Spleen (tissue), 11 donors: ENCODE results near the gene PHRF1. TPM values are rescaled to one million over a fixed set of nuclear protein-coding genes. Genes with fewer than 3 reads are reported as not detected.
A peak's percentile ranks its signal among the peaks of the same experiment; 100 is the strongest.

Experiments
- DNase-seq: peaks from one replicate; pipeline ENCODE4 v3.0.0-alpha.2; 2020
- H3K27ac ChIP-seq, 8 donors: fragments of 200-600 bp; sonication (generic) in 7 of 8; 1 replicate in 4 of 8; 2 replicates in 4 of 8; pipeline versions ENCODE4 v1.5.0 to v1.8.0; 2016 to 2021; ENCODE audit warnings: inconsistent platforms in 4 of 8, mild to moderate bottlenecking in 4 of 8, moderate library complexity in 1 of 8
- H3K27me3 ChIP-seq, 7 donors: fragments of 200-600 bp; sonication (generic) in 6 of 7; replicated peaks in 1 of 7; 1 replicate in 4 of 7; 2 replicates in 3 of 7; pipeline versions ENCODE4 v1.5.0 to v1.8.0; 2016 to 2021; ENCODE audit warnings: inconsistent platforms in 3 of 7, mild to moderate bottlenecking in 1 of 7
- H3K36me3 ChIP-seq, 6 donors: fragments of 200-600 bp; sonication (generic) in 5 of 6; 1 replicate in 4 of 6; 2 replicates in 2 of 6; pipeline versions ENCODE4 v1.5.0 to v1.8.0; 2016 to 2021; ENCODE audit warnings: inconsistent platforms in 2 of 6
- H3K4me1 ChIP-seq, 6 donors: fragments of 200-600 bp; sonication (generic) in 5 of 6; 1 replicate in 3 of 6; 2 replicates in 3 of 6; pipeline versions ENCODE4 v1.5.0 to v1.8.0; 2016 to 2021; ENCODE audit warnings: inconsistent platforms in 3 of 6
- H3K4me3 ChIP-seq, 8 donors: fragments of 200-600 bp; sonication (generic) in 7 of 8; 1 replicate in 4 of 8; 2 replicates in 4 of 8; pipeline versions ENCODE4 v1.5.0 to v1.8.0; 2016 to 2021; ENCODE audit warnings: inconsistent platforms in 4 of 8, mild to moderate bottlenecking in 4 of 8, moderate library complexity in 2 of 8
- H3K9me3 ChIP-seq, 8 donors: fragments of 200-600 bp; sonication (generic) in 7 of 8; 1 replicate in 4 of 8; 2 replicates in 4 of 8; pipeline versions ENCODE4 v1.5.0 to v1.8.0; 2016 to 2021; ENCODE audit warnings: inconsistent platforms in 4 of 8
- CTCF ChIP-seq, 11 experiments: fragments of 200-600 bp in 7 of 11; fragments of 450-650 bp in 4 of 11; sonication (generic) in 4 of 11; IDR thresholded peaks in 8 of 11; conservative IDR thresholded peaks in 3 of 11; 1 replicate in 7 of 11; 2 replicates in 4 of 11; pipeline versions ENCODE4 v1.4.0 to v1.8.0; 2016 to 2021; ENCODE audit warnings: antibody characterized with exemption in 11 of 11, inconsistent platforms in 4 of 11, mild to moderate bottlenecking in 1 of 11
- POLR2A ChIP-seq, 3 donors: fragments of 450-650 bp; IDR thresholded peaks; one replicate each; pipeline ENCODE4 v1.5.1; 2017; ENCODE audit warnings: antibody characterized with exemption in 3 of 3, mild to moderate bottlenecking in 1 of 3
- POLR2AphosphoS5 ChIP-seq, 3 donors: sonication (generic); formaldehyde crosslinking; IDR thresholded peaks; one replicate each; pipeline ENCODE4 v1.5.1; 2017; ENCODE audit warnings: antibody characterized with exemption in 3 of 3
- WGBS, 5 donors: extraction: QIAGEN DNeasy Blood & Tissue Kit in 3 of 5; methylation state at CpG; one replicate each; pipeline versions ENCODE4 v1.1.5 to v1.1.7; 2013 to 2018; 5-methylcytosine and 5-hydroxymethylcytosine counted together
- intact Hi-C: fragments of 100-400 bp; cut with DNase I; formaldehyde crosslinking; loops from one replicate; pipeline ENCODE4 v1.15.0; 2023; ENCODE audit warnings: low total_unique reads
- polyA plus RNA-seq, 3 donors: library from polyadenylated mRNA; stranded (reverse); fragments of 200-250 nt; gene quantifications; one replicate each; pipeline ENCODE4 v1.2.1, GENCODE V29; 2013
- total RNA-seq, 7 donors: library from RNA; depleted of rRNA in 3 of 7; stranded (reverse); fragments of >200 nt in 3 of 7; fragmentation: NEBNext Ultra II Directional in 4 of 7; extraction: Animal tissue kit (Norgen Biotek cat#: 25700) in 4 of 7; gene quantifications; one replicate each; pipeline versions ENCODE4 v1.1.0 to v1.2.1, GENCODE V29; 2016 to 2021
- donor health status: healthy with polysubstance abuse.
- donor health status: DM: no; HTN: no; CAD: no; lungs with moderate emphysema.
- donor health status: DM: no; HTN: no; CAD: no.
- donor health status: Bipolar disorder and iron deficiency.
- donor health status: healthy.
- donor health status: DM: no; HTN: no; CAD: no.
- donor health status: DM: yes; HTN: yes; CAD: no.

The PHRF1 gene
- total and polyA plus RNA-seq, 10 donors, result 7.3 to 41.5 (median 30.6) TPM

GRCh38 chr11:579830-580601 is 3.7 kb downstream of the PHRF1 start:
- no peak overlapping the region for H3K4me3 ChIP-seq
- TF ChIP-seq CTCF (IDR thresholded peaks at IDR 0.05 in 8 of 11, conservative IDR thresholded peaks at IDR 0.05 in 3 of 11) (no peak), POLR2A (IDR thresholded peaks at IDR 0.05) (no peak), POLR2AphosphoS5 (IDR thresholded peaks at IDR 0.05) (no peak)
- WGBS, 5 donors, result 71 to 81% (median 78%) methylated on average over 16 to 20 of the region's 20 CpGs
- intact Hi-C loops, result no loop called here
- peaks cover 0 to 6% (median 5%) of the 10 kb centered on the region in 7 donors for H3K27me3 ChIP-seq
- H3K4me1 ChIP-seq, result peaks cover 31 to 62% (median 52%) of the 10 kb centered on the region in 6 donors
- DNase-seq, result no peak
- no peak overlapping the region for H3K27ac ChIP-seq
- H3K36me3 ChIP-seq, result peaks cover 0 to 55% (median 33%) of the 10 kb centered on the region in 6 donors
- no peaks in the 10 kb centered on the region for H3K9me3 ChIP-seq

GRCh38 chr11:581342-581741 is 5.1 kb downstream of the PHRF1 start:
- Histone ChIP-seq H3K4me3 (no peak overlapping the region), H3K27ac (no peak overlapping the region), H3K4me1 (peaks cover 31 to 58% (median 47%) of the 10 kb centered on the region in 6 donors), H3K9me3 (no peaks in the 10 kb centered on the region), H3K27me3 (no peaks in the 10 kb centered on the region), H3K36me3 (peaks cover 0 to 65% (median 40%) of the 10 kb centered on the region in 6 donors)
- TF ChIP-seq CTCF (IDR thresholded peaks at IDR 0.05 in 8 of 11, conservative IDR thresholded peaks at IDR 0.05 in 3 of 11) (no peak), POLR2AphosphoS5 (IDR thresholded peaks at IDR 0.05) (no peak), POLR2A (IDR thresholded peaks at IDR 0.05) (no peak)
- WGBS, 5 donors, result 86 to 89% (median 88%) methylated on average over 14 of the region's 14 CpGs
- intact Hi-C loops, result no loop called here
- no peak for DNase-seq

GRCh38 chr11:581752-582151 is 5.5 kb downstream of the PHRF1 start:
- WGBS, 5 donors, result 83 to 91% (median 89%) methylated on average over 17 of the region's 17 CpGs
- Histone ChIP-seq H3K27me3 (no peaks in the 10 kb centered on the region), H3K4me1 (peaks cover 31 to 62% (median 47%) of the 10 kb centered on the region in 6 donors), H3K9me3 (no peaks in the 10 kb centered on the region), H3K36me3 (peaks cover 0 to 69% (median 44%) of the 10 kb centered on the region in 6 donors), H3K27ac (no peak overlapping the region), H3K4me3 (no peak overlapping the region)
- intact Hi-C loops, result no loop called here
- TF ChIP-seq POLR2A (IDR thresholded peaks at IDR 0.05) (no peak), POLR2AphosphoS5 (IDR thresholded peaks at IDR 0.05) (no peak), CTCF (IDR thresholded peaks at IDR 0.05 in 8 of 11, conservative IDR thresholded peaks at IDR 0.05 in 3 of 11) (no peak)
- DNase-seq, result no peak

- WGBS, 5 donors, result 94 to 100% (median 98%) methylated on average over 7 to 10 of the region's 10 CpGs
- H3K9me3 ChIP-seq, result no peaks in the 10 kb centered on the region
- TF ChIP-seq POLR2AphosphoS5 (IDR thresholded peaks at IDR 0.05) (peak in 1 of 3 donors; percentile 25), POLR2A (IDR thresholded peaks at IDR 0.05) (no peak)
- H3K4me1 ChIP-seq, result peaks cover 13 to 59% (median 31%) of the 10 kb centered on the region in 6 donors
- H3K27ac ChIP-seq, result no peak overlapping the region
- DNase-seq, result no peak
- no peaks in the 10 kb centered on the region for H3K27me3 ChIP-seq
- no peak overlapping the region for H3K4me3 ChIP-seq
- intact Hi-C loops, result no loop called here
- H3K36me3 ChIP-seq, result peaks cover 0 to 82% (median 69%) of the 10 kb centered on the region in 6 donors
These were observed 8.0 kb downstream of the PHRF1 start for GRCh38 chr11:584287-584686.
